Activated B cell treated with CpG ODN at 0.5 μM for 24 hours (primary cell): ENCODE data around the gene FARP1. TPM values are rescaled to one million over a fixed set of nuclear protein-coding genes. Genes with fewer than 3 reads are reported as not detected.

Experiments
- ATAC-seq: fragments of 200-7000 bp; cut with Tn5 transposase; one replicate; pipeline ENCODE4 v1.10.0; 2021; ENCODE audit warnings: low read depth, mild to moderate bottlenecking, moderate library complexity
- CTCF ChIA-PET: fragments of 350-600 bp; sonication (Branson Sonifier 250); formaldehyde crosslinking; loops from one replicate; lab custom pipeline; 2021; ENCODE audit warnings: antibody characterized with exemption; lab: Charles Lee
- POLR2A ChIA-PET: fragments of 350-600 bp; sonication (Branson Sonifier 250); formaldehyde crosslinking; loops from one replicate; lab custom pipeline; 2021; ENCODE audit warnings: antibody characterized with exemption; lab: Charles Lee
- DNase-seq: peaks from one replicate; pipeline ENCODE4 v3.0.0; 2022
- H3K27ac Mint-ChIP-seq: one replicate; pipeline ENCODE4 v1.8.0; 2020; ENCODE audit warnings: mixed read lengths
- H3K27me3 Mint-ChIP-seq: one replicate; pipeline ENCODE4 v1.8.0; 2021; ENCODE audit warnings: mixed read lengths
- H3K36me3 Mint-ChIP-seq: one replicate; pipeline ENCODE4 v1.8.0; 2021; ENCODE audit warnings: low read depth, mixed read lengths
- H3K4me1 Mint-ChIP-seq: one replicate; pipeline ENCODE4 v1.8.0; 2021; ENCODE audit warnings: mixed read lengths
- H3K4me3 Mint-ChIP-seq: one replicate; pipeline ENCODE4 v1.8.0; 2020; ENCODE audit warnings: mild to moderate bottlenecking, mixed read lengths
- H3K9me3 Mint-ChIP-seq: one replicate; pipeline ENCODE4 v1.8.0; 2020; ENCODE audit warnings: mixed read lengths
- intact Hi-C: fragments of 100-400 bp; cut with micrococcal nuclease; formaldehyde crosslinking; loops from one replicate; pipeline ENCODE4 v1.15.1; 2024
- total RNA-seq: library from RNA; stranded (reverse); gene quantifications from 2 replicates; pipeline ENCODE4 v1.2.3, GENCODE V29; 2022
- TF ChIP-seq, protein P1 (sequence below): fragments of 200-600 bp; IDR thresholded peaks from one replicate; pipeline ENCODE4 v1.8.0; 2022; ENCODE audit warnings: antibody characterized with exemption, mild to moderate bottlenecking

The FARP1 gene
- total RNA-seq, 1 donor from 2014 or later, result 2.1 TPM

DNA sequence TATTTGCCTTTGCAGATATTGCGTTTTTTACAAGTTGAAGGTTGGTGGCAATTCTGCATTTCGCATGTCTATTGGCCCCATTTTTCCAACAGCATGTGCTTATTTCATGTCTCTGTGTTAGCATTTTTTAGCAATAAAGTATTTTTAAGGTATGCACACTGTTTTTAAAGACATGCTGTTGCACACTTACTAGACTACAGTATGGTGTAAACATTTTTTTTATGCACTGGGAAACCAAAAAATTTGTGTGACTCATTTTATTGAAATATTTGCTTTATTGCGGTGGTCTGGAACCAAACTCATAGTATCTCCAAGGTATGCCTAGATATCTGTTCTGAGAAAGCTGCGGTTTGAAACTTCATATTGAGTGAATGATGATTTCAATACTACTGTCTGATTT, 89.6 kb downstream of the FARP1 start:
- ChIA-PET CTCF (no interaction called here), POLR2A (no interaction called here)
- H3K36me3 Mint-ChIP-seq, result no peaks in the 10 kb centered on the region
- no peak overlapping the region for H3K27ac Mint-ChIP-seq
- no peaks in the 10 kb centered on the region for H3K9me3 Mint-ChIP-seq
- H3K4me3 Mint-ChIP-seq, result no peak overlapping the region
- no peaks in the 10 kb centered on the region for H3K4me1 Mint-ChIP-seq
- H3K27me3 Mint-ChIP-seq, result peaks cover 5% of the 10 kb centered on the region
- intact Hi-C loops, result no loop called here
- TF ChIP-seq, protein P1, sequence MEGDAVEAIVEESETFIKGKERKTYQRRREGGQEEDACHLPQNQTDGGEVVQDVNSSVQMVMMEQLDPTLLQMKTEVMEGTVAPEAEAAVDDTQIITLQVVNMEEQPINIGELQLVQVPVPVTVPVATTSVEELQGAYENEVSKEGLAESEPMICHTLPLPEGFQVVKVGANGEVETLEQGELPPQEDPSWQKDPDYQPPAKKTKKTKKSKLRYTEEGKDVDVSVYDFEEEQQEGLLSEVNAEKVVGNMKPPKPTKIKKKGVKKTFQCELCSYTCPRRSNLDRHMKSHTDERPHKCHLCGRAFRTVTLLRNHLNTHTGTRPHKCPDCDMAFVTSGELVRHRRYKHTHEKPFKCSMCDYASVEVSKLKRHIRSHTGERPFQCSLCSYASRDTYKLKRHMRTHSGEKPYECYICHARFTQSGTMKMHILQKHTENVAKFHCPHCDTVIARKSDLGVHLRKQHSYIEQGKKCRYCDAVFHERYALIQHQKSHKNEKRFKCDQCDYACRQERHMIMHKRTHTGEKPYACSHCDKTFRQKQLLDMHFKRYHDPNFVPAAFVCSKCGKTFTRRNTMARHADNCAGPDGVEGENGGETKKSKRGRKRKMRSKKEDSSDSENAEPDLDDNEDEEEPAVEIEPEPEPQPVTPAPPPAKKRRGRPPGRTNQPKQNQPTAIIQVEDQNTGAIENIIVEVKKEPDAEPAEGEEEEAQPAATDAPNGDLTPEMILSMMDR, result no peak
- ATAC-seq (no peak), DNase-seq (no peak)

DNA sequence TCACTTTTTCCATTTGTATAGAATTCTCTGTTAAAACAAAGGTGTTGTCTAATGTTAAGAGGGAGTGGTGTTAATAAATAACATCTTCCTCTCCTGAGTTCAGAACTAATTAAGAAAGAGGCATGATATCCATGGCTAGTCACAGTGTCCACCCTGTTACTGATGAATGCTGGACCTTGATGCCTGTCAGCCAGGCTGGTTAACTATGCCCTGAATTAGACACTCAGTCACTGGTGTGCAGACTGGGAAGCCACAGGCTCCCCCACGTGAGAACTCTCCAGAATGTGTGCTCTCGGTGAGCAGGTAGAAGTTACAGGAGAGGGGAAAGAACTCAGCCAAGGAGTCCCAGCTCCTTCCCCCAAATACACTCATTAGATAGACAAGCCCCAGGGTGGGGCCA, 90.2 kb downstream of the FARP1 start:
- CTCF ChIA-PET, result no interaction called here
- H3K27me3 Mint-ChIP-seq, result peaks cover 5% of the 10 kb centered on the region
- intact Hi-C loops, result no loop called here
- H3K9me3 Mint-ChIP-seq, result no peaks in the 10 kb centered on the region
- H3K27ac Mint-ChIP-seq, result no peak overlapping the region
- POLR2A ChIA-PET, result no interaction called here
- TF ChIP-seq, protein P1, result no peak
- no peaks in the 10 kb centered on the region for H3K36me3 Mint-ChIP-seq
- ATAC-seq, result no peak
- no peak overlapping the region for H3K4me3 Mint-ChIP-seq
- DNase-seq, result no peak
- no peaks in the 10 kb centered on the region for H3K4me1 Mint-ChIP-seq

DNA sequence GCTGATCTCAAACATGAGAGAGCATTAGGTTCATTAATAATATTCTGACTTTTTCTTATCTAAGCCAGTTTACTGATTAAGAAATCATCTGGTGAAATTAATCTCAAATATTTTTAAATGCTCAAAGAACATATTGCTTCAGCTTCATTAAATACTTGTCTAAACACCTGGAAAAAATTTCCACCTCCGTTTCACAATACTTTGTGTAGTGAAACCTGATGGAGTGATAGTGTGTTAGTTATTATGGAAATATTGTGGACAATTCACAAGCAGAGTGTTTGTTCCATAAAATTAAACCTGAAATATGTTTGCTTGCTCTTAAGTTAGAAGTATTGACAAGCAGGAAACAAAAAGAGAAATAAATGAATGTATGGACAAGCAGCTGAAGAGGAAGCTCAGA, 91.5 kb downstream of the FARP1 start:
- intact Hi-C loops, result no loop called here
- Mint-ChIP-seq H3K27ac (no peak overlapping the region), H3K4me1 (no peaks in the 10 kb centered on the region), H3K27me3 (peaks cover 5% of the 10 kb centered on the region), H3K4me3 (no peak overlapping the region), H3K9me3 (no peaks in the 10 kb centered on the region), H3K36me3 (no peaks in the 10 kb centered on the region)
- ATAC-seq (no peak), DNase-seq (no peak)
- CTCF ChIA-PET, result no interaction called here
- POLR2A ChIA-PET, result no interaction called here
- TF ChIP-seq, protein P1, result no peak

DNA sequence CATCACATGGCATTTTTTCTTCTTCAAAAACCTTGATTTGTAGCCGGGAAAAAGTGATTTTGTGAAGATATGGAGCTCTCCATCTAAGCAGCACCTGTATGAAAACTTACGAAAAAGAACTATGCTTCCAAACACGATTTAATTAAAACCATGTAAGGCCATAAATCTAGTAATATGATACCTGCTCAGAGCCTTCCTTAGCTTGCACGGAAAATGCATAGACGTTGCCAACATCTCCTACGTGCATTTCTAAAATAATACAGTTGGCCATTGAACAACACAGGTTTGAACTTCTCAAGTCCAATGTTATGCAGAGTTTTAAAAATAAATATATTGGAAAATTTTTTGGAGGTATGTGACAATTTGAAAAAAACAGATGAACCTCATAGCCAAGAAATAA, 93.3 kb downstream of the FARP1 start:
- ChIA-PET CTCF (no interaction called here), POLR2A (no interaction called here)
- Mint-ChIP-seq H3K27me3 (peaks cover 5% of the 10 kb centered on the region), H3K4me1 (no peaks in the 10 kb centered on the region), H3K4me3 (no peak overlapping the region), H3K9me3 (no peaks in the 10 kb centered on the region), H3K27ac (no peak overlapping the region), H3K36me3 (no peaks in the 10 kb centered on the region)
- no peak for ATAC-seq
- DNase-seq, result no peak
- TF ChIP-seq, protein P1, result no peak
- intact Hi-C loops, result no loop called here

DNA sequence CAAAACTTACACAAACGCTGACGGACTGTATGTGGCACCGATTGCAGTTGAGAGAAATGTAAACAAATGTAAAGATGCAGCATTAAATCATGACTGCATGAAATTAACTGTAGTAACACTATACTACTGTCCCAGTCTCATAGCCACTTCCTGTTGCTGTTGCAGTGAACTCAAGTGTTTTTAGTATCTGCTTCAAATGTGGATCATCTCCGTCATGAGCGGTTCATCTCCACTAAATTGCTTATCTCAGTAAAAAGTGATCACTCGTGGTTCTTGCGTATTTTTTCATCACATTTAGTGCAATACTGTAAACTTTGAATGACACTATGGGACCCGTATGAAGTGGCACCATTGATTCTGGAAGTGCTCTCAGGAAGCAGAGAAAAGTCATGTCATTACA, 94.4 kb downstream of the FARP1 start:
- H3K4me1 Mint-ChIP-seq, result no peaks in the 10 kb centered on the region
- H3K4me3 Mint-ChIP-seq, result no peak overlapping the region
- H3K27ac Mint-ChIP-seq, result no peak overlapping the region
- TF ChIP-seq, protein P1, result no peak
- intact Hi-C loops, result no loop called here
- peaks cover 5% of the 10 kb centered on the region for H3K27me3 Mint-ChIP-seq
- ChIA-PET POLR2A (no interaction called here), CTCF (no interaction called here)
- no peaks in the 10 kb centered on the region for H3K36me3 Mint-ChIP-seq
- no peaks in the 10 kb centered on the region for H3K9me3 Mint-ChIP-seq
- no peak for ATAC-seq
- DNase-seq, result no peak
